Measurements from ENCODE around the gene NIM1K. TPM values are rescaled to one million over a fixed set of nuclear protein-coding genes. Genes with fewer than 3 reads are reported as not detected.
"Not testable (repeated sequence)": the region's sequence is repeated elsewhere in the genome, so short reads cannot be mapped to it uniquely, and the experiment has no call there.

NIM1K gene
- total RNA-seq, 1 donor from 2014 or later, result 0.50 TPM

GRCh38 chr5:43225649-43226245 is 33.7 kb downstream of the NIM1K start:
- no peak for DNase-seq (ENCODE audit: low spot score)
- no peak for ATAC-seq

DNA sequence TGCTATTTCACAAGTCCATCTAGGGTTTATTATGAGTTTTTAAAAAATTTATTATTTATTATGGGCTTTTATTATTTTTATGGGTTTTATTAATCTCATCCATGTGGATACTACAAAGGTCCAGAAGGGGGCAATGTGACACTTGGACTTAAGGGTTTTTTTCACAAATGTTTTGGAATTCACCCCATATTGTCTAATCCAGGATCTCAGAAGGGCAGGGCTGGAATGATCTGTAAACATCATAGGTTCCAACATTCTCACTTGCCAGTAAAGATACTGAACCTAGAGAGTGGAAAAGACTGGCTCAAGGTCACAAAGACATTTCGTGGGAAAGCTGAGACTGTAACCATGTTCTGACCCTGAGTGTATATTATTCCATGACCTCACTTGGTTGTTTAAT is 35.6 kb downstream of the NIM1K start:
- DNase-seq (ENCODE audit: low spot score), result no peak

GRCh38 chr5:43230707-43231106 is 38.7 kb downstream of the NIM1K start:
- no peak for ATAC-seq
- no peak for DNase-seq (ENCODE audit: low spot score)

More for the DNA sequence above, 35.6 kb downstream of the NIM1K start:
- ATAC-seq, result peak; percentile 83

GRCh38 chr5:43231977-43232376 is 40.0 kb downstream of the NIM1K start:
- DNase-seq (ENCODE audit: low spot score) (peak; percentile 88), ATAC-seq (peak; percentile 84)

- no peak for ATAC-seq
- DNase-seq (ENCODE audit: low spot score), result peak; percentile 50
These were observed 41.2 kb downstream of the NIM1K start for GRCh38 chr5:43232943-43233833.

- ATAC-seq (no peak), DNase-seq (ENCODE audit: low spot score) (no peak)
These were observed 41.9 kb downstream of the NIM1K start for GRCh38 chr5:43233946-43234345.

- ATAC-seq (peak; percentile 72), DNase-seq (ENCODE audit: low spot score) (peak; percentile 58)
These were observed 44.8 kb downstream of the NIM1K start for GRCh38 chr5:43236653-43237355.

DNA sequence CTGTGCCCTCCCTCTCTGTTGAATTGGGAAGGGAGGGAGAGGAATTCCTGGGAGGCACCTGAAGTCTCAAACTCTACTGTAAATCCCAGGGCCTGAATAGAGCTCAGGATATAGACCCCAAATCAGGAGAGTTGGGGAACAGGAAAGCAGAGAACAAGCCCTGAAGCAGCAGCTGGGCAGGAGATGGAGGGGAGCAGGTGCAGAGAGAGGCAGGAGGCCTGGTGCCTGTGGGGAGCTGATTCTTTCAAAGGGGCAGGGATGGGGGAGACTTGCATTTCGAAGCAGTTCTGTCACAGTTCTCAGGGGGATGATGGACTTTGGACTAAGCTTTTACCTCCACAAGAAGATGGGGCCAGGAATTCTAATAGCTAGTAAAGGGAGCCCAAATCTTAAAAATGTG is 50.2 kb downstream of the NIM1K start:
- no peak for ATAC-seq

GRCh38 chr5:43243270-43243669 is 51.2 kb downstream of the NIM1K start:
- ATAC-seq (no peak), DNase-seq (ENCODE audit: low spot score) (no peak)

More for the DNA sequence above, 50.2 kb downstream of the NIM1K start:
- no peak for DNase-seq (ENCODE audit: low spot score)

- ATAC-seq, result no peak
These were observed 53.0 kb downstream of the NIM1K start for GRCh38 chr5:43244823-43245565.

DNA sequence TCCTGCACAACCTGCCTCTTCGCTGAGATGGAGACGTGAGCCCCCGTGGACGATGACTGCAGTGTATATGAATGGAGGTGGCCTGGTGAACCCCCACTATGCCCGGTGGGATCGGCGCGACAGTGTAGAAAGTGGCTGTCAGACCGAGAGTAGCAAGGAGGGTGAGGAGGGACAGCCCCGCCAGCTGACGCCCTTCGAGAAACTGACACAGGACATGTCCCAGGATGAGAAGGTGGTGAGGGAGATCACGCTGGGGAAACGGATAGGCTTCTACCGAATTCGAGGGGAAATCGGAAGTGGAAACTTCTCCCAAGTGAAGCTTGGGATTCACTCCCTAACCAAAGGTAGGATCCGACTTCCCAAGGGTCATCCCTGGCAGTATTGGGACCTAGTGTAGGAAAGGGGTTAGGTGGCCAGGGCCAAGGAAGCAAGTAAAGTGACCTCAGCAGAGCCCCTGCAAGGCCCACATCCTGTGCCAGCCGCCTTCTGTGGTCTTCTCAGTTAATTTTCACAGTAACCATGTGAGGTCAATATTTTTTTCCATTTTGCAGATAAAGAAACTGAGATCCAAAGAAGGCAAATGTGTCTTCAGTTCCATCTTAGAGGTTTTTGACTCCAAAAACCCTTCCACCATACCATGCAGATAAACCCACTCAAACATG is 53.8 kb downstream of the NIM1K start:
- ATAC-seq (no peak), DNase-seq (ENCODE audit: low spot score) (no peak)

More at GRCh38 chr5:43244823-43245565, 53.0 kb downstream of the NIM1K start:
- no peak for DNase-seq (ENCODE audit: low spot score)

GRCh38 chr5:43251754-43252153 is 59.7 kb downstream of the NIM1K start:
- DNase-seq (ENCODE audit: low spot score) (no peak), ATAC-seq (peak; percentile 68)

DNA sequence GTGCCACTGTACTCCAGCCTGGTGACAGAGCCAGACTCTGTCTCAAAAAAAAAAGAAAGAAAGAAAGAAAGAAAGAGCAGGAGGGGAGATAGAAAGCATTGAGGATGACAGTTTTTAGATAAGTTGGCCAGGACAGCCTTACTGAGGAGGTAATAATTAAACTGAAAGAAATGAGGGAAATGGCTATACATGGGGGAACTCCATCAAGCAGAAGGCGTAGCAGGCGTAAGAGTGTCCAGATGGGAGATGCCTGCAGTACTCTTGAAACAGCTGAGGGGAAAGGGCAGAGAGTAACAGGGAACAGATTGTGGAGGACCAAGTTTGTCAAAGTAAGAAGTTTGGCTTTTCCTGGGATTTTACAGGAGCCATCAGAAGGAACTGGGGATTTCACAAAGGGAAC is 63.7 kb downstream of the NIM1K start:
- ATAC-seq, result peak; percentile 46
- no peak for DNase-seq (ENCODE audit: low spot score)

DNA sequence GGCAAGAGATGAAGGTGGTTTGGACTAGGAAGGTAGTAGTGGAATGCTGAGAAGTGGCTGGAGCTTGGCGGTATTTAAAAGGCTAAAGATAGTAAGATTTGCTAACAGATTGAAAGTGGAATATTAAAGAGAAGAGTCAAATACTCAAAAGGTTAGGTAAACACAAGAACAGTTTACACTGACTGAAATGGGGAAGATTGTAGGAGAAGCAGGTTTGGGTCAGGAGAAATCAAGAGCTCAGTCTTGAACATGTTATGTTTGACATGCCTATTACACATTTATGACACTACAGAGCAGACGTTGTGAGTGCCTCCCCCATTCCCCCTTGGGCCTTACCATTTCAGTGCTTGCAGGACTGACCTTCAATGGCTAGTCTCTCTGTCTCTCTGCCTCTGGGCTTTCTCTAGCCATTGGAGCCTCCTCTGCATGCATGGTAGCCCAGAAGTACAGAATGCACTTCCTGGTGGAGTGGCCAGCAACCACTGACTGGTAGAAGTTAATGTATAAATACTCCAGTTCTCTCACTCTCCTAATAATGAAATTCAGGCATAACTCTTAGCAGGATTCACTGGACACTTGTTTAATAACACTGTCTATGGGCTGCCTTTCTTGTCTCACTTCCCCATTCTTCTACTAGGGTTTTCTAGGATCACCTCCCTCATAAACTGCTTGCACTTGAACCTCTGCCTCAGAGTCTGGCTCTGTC is 64.4 kb downstream of the NIM1K start:
- DNase-seq (ENCODE audit: low spot score) (no peak), ATAC-seq (peak; percentile 81)

- DNase-seq (ENCODE audit: low spot score) (no peak), ATAC-seq (no peak)
These were observed 66.1 kb downstream of the NIM1K start for GRCh38 chr5:43258116-43258515.

- ATAC-seq; DNase-seq (ENCODE audit: low spot score): not testable (repeated sequence)
These were observed 70.2 kb downstream of the NIM1K start for GRCh38 chr5:43262269-43262668.

DNA sequence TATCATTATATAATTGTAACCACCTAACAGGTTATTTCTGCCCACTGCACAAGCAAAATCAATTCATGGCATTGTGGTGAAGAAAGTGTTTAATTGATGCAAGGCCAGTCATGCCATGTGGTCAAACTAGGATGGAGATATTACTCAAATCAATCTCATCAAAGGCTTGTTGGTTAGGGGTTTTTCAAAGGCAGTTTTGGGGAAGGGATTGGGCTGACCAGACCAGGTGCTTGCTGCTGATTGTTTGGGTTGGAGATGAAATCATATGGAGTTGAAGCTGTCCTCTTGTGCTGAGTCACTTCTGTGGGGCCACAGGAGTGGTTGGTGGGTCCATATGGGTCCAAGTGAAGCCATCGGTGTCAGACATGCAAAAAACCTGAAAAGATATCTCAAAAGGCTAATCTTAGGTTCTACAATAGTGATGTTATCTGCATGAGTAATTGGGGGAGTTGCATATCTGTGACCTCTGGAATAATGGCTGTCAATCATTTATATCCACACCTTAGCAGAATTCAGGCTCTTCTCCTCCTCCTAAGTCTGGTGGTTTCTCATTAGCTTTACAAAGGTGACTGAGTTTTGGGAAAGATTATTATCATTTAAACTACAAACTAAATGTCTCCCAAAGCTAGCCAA is 76.3 kb downstream of the NIM1K start:
- DNase-seq (ENCODE audit: low spot score) (no peak), ATAC-seq (no peak)

DNA sequence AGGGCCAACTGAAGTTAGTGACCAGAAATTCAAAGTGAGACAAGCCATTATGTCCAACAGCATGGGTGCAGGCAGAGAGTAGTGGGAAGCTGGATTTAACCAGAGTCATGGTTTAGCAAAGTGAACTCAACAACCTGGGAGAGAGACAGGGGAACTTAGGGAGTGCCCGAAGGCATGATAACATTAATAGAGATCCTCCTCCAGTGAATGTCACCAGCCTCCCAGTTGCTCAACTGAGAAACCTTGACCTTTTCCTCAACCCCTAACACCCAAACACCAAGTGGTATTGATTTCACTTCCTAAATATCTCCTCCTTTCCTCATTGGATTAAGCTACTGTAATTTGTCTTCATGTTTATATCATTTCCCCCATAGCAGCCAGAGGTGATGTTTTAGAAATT is 78.6 kb downstream of the NIM1K start:
- ATAC-seq (peak; percentile 18), DNase-seq (ENCODE audit: low spot score) (no peak)

- ATAC-seq (no peak), DNase-seq (ENCODE audit: low spot score) (no peak)
These were observed 81.5 kb downstream of the NIM1K start for GRCh38 chr5:43273552-43273951.
